HG02623 (cell line): ENCODE measurements around the gene WRAP53.

ENCODE experiments used
- ATAC-seq: cut with Tn5 transposase; IDR thresholded peaks from one replicate; pipeline ENCODE4 v1.9.1; 2021; ENCODE audit warnings: moderate library complexity; ENCODE audit not compliant: unreplicated experiment

Gene WRAP53

GRCh38 chr17:7707858-7708750 is 19.8 kb downstream of the WRAP53 start:
- ATAC-seq = no peak

GRCh38 chr17:7709031-7709430 is 20.8 kb downstream of the WRAP53 start:
- no peak for ATAC-seq

GRCh38 chr17:7710301-7710700 is 22.0 kb downstream of the WRAP53 start:
- no peak for ATAC-seq

- no peak for ATAC-seq
These were observed 22.9 kb downstream of the WRAP53 start for GRCh38 chr17:7711051-7711755.

- ATAC-seq = no peak
These were observed 24.0 kb downstream of the WRAP53 start for GRCh38 chr17:7712111-7712771.

- no peak for ATAC-seq
These were observed 25.5 kb downstream of the WRAP53 start for GRCh38 chr17:7713782-7714181.

GRCh38 chr17:7714721-7715594 is 26.7 kb downstream of the WRAP53 start:
- ATAC-seq = no peak

GRCh38 chr17:7715936-7716886 is 27.9 kb downstream of the WRAP53 start:
- no peak for ATAC-seq

- no peak for ATAC-seq
These were observed 28.9 kb downstream of the WRAP53 start, which contains the start of gene DNAH2 for GRCh38 chr17:7716901-7717755. Gene DNAH2 (plus strand): TSS chr17:7717744. CDS start chr17:7719735, 1,991 bp downstream.

GRCh38 chr17:7717756-7718350 is 29.6 kb downstream of the WRAP53 start:
- no peak for ATAC-seq

- ATAC-seq = no peak
These were observed 31.4 kb downstream of the WRAP53 start for GRCh38 chr17:7719661-7720060.

- ATAC-seq = no peak
These were observed 31.8 kb downstream of the WRAP53 start for GRCh38 chr17:7720125-7720524.

- ATAC-seq = no peak
These were observed 33.3 kb downstream of the WRAP53 start for GRCh38 chr17:7721612-7722011.

GRCh38 chr17:7727886-7728285 is 39.6 kb downstream of the WRAP53 start:
- no peak for ATAC-seq

- ATAC-seq = no peak
These were observed 41.5 kb downstream of the WRAP53 start for GRCh38 chr17:7729816-7730215.

GRCh38 chr17:7732981-7733539 is 44.8 kb downstream of the WRAP53 start:
- no peak for ATAC-seq

- ATAC-seq = no peak
These were observed 49.3 kb downstream of the WRAP53 start for GRCh38 chr17:7737601-7738000.

GRCh38 chr17:7739746-7740145 is 51.5 kb downstream of the WRAP53 start:
- no peak for ATAC-seq
